ENCODE measurements around the gene ZBTB17.
"Not testable (repeated sequence)": the region's sequence is repeated elsewhere in the genome, so short reads cannot be mapped to it uniquely, and the experiment has no call there.

The ZBTB17 gene

DNA sequence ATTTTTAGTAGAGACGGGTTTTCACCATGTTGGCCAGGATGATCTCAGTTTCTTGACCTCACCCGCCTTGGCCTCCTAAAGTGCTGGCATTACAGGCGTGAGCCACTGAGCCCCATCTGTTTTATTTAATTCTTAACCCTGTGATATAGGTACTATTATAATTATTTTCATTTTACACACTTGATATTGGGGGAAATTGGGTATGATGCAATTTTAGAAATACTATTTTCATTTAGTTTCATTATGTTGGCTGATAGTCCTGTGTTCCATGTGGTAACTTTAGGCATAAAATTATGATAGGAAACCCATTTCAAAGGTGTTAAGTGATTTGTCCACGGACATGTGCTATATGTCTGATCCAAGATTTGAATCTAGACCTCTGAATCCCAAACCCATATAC, 67.3 kb downstream of the ZBTB17 start:
- no peak for DNase-seq (ENCODE audit: extremely low read depth in 1 of 2, low read depth in 1 of 2)

DNA sequence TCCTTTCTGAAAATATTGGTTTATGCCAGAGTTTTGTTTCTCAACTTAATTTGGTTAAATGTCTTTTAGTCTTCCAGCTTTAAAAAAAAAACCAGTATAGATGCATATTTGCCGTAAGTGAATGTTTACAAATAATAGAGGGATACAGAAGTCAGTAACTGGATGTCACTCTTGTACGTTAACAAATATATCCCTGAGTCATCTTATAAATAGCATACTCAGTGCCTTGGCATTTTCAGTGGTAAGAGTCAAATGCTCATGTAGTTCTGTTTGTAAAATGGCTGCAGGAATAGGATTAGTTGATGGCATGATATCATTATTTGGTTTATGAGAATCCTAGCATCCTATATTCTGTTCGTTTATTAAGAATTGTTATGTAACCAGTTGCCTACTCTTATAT, 73.0 kb downstream of the ZBTB17 start:
- no peak for DNase-seq (ENCODE audit: extremely low read depth in 1 of 2, low read depth in 1 of 2)

DNA sequence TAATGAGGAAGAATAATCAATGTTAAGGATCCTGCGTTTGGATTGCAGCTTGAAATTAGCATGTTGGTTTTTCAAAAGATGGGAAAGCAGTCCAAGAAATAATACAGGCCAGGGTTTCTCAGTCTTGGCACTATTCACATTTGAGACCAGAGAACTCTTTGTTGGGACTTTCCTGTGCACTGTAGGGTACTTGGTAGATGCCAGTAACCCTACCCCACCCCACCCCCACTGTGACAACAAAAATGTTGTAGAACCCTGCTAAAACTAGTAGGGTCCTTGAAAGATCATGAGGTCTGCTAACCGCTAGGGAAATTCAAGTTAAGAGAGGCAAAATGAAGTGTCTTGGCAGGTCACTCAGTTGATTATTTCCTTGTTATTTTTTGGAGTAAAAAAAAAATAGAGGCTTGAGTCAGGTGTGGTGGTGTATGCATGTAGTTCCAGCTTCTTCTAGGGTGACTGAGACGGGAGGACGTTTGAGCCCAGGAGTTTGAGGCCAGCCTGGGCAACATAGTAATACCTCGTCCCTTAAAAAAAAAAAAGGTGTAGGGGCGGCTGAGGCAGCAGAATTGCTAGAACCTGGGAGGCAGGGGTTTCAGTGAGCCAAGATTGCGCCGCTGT, 75.1 kb downstream of the ZBTB17 start:
- DNase-seq (ENCODE audit: extremely low read depth in 1 of 2, low read depth in 1 of 2), result no peak

DNA sequence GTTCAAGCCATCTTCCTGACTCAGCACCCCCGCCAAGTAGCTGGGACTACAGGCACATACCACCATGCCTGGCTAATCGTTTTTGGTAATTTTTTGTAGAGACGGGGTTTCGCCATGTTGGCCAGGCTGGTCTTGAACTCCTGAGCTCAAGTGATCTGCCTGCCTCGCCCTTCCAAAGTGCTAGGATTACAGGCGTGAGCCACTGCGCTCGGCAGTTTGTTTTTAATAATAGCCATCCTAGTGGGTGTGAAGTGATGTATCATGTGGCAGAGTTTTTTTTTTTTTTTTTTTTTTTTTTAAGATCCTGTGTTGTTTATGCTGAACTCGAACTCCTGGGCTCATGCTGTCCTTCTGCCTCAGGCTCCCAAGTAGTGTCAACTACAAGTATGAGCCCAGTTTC, 76.6 kb downstream of the ZBTB17 start:
- no peak for DNase-seq (ENCODE audit: extremely low read depth in 1 of 2, low read depth in 1 of 2)

DNA sequence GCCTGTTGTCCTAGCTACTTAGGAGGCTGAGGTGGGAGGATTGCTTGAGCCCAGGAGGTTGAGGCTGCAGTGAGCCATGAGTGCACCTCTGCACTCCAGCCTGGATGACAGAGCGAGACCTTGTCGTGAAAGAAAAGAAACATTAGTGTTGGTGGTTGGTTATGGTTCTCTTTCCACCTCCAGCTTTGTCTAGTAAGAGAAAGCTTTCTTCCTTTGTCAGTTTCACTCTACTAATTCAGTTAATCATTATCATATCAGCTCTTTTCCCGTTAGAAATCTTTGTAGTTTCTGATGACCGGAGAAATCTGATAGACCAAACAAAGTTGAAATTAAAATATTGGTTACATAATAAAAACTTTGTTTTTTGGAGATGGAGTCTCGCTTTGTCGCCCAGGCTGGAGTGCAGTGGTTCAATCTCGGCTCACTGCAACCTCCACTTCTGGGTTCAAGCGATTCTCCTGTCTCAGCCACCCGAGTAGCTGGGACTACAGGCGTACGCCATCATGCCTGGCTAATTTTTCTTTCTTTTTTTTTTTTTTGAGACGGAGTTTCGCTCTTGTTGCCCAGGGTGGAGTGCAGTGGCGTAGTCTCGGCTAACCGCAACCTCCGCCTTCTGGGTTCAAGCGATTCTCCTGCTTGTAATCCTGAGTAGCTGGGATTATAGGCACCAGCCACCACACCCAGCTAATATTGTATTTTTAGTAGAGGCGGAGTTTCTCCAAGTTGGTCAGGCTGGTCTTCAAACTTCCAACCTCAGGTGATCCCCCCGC, 78.9 kb downstream of the ZBTB17 start:
- not testable (repeated sequence) for DNase-seq (ENCODE audit: extremely low read depth in 1 of 2, low read depth in 1 of 2)

DNA sequence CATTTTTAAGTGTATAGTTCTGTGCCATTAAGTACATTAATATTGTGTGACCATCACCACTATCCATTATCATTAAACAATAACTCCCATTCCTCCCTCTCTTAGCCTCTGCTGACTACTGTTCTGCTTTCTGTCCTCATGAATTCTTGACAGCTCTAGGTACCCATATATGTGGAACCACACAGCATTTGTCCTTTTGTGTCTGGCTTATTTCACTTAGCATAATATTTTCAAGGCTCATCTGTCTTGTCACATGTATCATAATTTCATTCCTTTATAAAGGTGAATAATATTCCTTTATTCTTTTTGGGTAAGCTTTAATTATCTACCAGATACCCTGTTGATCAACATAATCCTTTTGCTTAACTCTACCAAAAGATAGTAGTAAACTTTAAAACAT, 80.7 kb downstream of the ZBTB17 start:
- DNase-seq (ENCODE audit: extremely low read depth in 1 of 2, low read depth in 1 of 2), result no peak

DNA sequence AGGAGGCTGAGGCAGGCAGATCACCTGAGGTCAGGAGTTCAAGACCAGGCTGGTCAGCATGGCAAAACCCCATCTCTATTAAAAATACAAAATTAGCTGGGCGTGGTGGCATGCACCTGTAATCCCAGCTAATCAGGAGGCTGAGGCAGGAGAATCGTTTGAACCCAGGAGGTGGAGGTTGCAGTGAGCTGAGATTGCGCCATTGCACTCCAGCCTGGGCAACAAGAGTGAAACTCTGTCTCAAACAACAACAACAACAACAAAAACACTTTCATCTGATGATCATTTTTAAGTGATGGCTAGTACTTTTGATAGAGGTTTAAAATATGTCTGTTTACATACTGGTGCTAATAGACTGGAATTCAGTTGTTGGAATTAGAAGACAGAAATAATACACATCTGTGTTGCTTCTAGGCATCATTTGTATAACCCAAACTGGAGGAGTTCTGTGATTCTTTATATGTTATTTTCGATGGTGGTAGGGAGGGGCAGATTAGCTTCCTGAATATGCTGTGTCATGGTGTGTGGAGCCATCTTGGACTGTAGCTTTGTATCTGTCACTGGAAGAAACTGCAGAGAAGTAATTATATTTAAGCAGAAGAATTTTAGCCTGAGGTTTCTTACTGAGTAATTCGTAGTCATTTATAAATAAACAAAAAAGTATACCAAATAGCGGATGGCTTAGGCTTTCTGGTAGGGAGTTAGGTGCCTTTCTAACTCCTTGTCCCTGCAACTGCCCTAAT, 82.9 kb downstream of the ZBTB17 start:
- not testable (repeated sequence) for DNase-seq (ENCODE audit: extremely low read depth in 1 of 2, low read depth in 1 of 2)
